Measurements from ENCODE around the gene ANKRD12. TPM values are rescaled to one million over a fixed set of nuclear protein-coding genes. Genes with fewer than 3 reads are reported as not detected.

The ANKRD12 gene
- total RNA-seq, 2 experiments from 2014 or later: 57.5 to 96.0 TPM

- ATAC-seq (no peak), DNase-seq (no peak)
- Mint-ChIP-seq H3K27ac (no peak overlapping the region), H3K4me3 (no peak overlapping the region), H3K36me3 (ENCODE audit: low read depth) (no peaks in the 10 kb centered on the region), H3K9me3 (ENCODE audit: low read depth) (peaks cover 4% of the 10 kb centered on the region), H3K4me1 (no peaks in the 10 kb centered on the region), H3K27me3 (peaks cover 12% of the 10 kb centered on the region)
- ChIA-PET POLR2A (no interaction called here), CTCF (no interaction called here)
- intact Hi-C loops (cut with DNase I, micrococcal nuclease): no loop called here
These were observed 189.1 kb downstream of the ANKRD12 start for GRCh38 chr18:9325716-9326115.

- H3K4me1 Mint-ChIP-seq: peaks cover under 1% of the 10 kb centered on the region
- no peak overlapping the region for H3K27ac Mint-ChIP-seq
- ChIA-PET CTCF (no interaction called here), POLR2A (no interaction called here)
- ATAC-seq (no peak), DNase-seq (no peak)
- H3K27me3 Mint-ChIP-seq: peaks cover under 1% of the 10 kb centered on the region
- H3K36me3 Mint-ChIP-seq (ENCODE audit: low read depth): no peaks in the 10 kb centered on the region
- no peak overlapping the region for H3K4me3 Mint-ChIP-seq
- H3K9me3 Mint-ChIP-seq (ENCODE audit: low read depth): peaks cover 4% of the 10 kb centered on the region
- intact Hi-C loops (cut with DNase I, micrococcal nuclease): no loop called here
These were observed 192.2 kb downstream of the ANKRD12 start for GRCh38 chr18:9328776-9329175.

GRCh38 chr18:9329471-9329870 is 192.9 kb downstream of the ANKRD12 start:
- H3K9me3 Mint-ChIP-seq (ENCODE audit: low read depth): peaks cover 4% of the 10 kb centered on the region

GRCh38 chr18:9330419-9330818 is 193.8 kb downstream of the ANKRD12 start:
- no peak overlapping the region for H3K27ac Mint-ChIP-seq
- peaks cover 6% of the 10 kb centered on the region for H3K4me1 Mint-ChIP-seq
- H3K27me3 Mint-ChIP-seq: peaks cover 3% of the 10 kb centered on the region

More at GRCh38 chr18:9329471-9329870, 192.9 kb downstream of the ANKRD12 start:
- no peak for ATAC-seq
- ChIA-PET POLR2A (no interaction called here), CTCF (interaction anchor here (1.1 kb wide), 1 partner anchor 187 kb away, joined by 3 read pairs; no protein-coding TSS in a partner anchor)
- Mint-ChIP-seq H3K27ac (no peak overlapping the region), H3K4me3 (no peak overlapping the region), H3K36me3 (ENCODE audit: low read depth) (no peaks in the 10 kb centered on the region), H3K4me1 (peaks cover 3% of the 10 kb centered on the region), H3K27me3 (peaks cover 3% of the 10 kb centered on the region)
- DNase-seq: no peak
- intact Hi-C loops (cut with DNase I, micrococcal nuclease): no loop called here

GRCh38 chr18:9333441-9334328 is 197.1 kb downstream of the ANKRD12 start:
- peak; percentile 47 for DNase-seq
- Mint-ChIP-seq H3K4me3 (peak overlapping the region; percentile 82), H3K27me3 (peaks cover 3% of the 10 kb centered on the region), H3K27ac (peak overlapping the region; percentile 67), H3K9me3 (ENCODE audit: low read depth) (peaks cover under 1% of the 10 kb centered on the region), H3K4me1 (peaks cover 22% of the 10 kb centered on the region), H3K36me3 (ENCODE audit: low read depth) (peaks cover 5% of the 10 kb centered on the region)
- ATAC-seq: peak; percentile 52
- ChIA-PET CTCF (interaction anchor here (0.6 to 1.1 kb wide), 3 partner anchors 20 to 186 kb away, joined by 3 to 4 read pairs (median 4); no protein-coding TSS in a partner anchor), POLR2A (interaction anchor here (0.6 to 1.2 kb wide), 3 partner anchors 70 to 580 kb away, joined by 3 to 9 read pairs (median 4); partner anchors contain the start of gene VAPA)
- intact Hi-C loops (cut with DNase I, micrococcal nuclease): loop anchor here (1.0 to 10.0 kb wide), 16 partner anchors 71 to 725 kb away; partner anchors contain the start of genes MTCL1 (in 2 of the 2), PPP4R1 (in 2 of the 2), RALBP1 (in 2 of the 2) and NDUFV2 (in 1 of the 2)

More at GRCh38 chr18:9330419-9330818, 193.8 kb downstream of the ANKRD12 start:
- intact Hi-C loops (cut with DNase I, micrococcal nuclease): loop anchor here (5.0 to 10.0 kb wide), 4 partner anchors 258 to 626 kb away; partner anchors contain the start of genes MTCL1 (in 1 of the 2), PPP4R1 (in 1 of the 2) and RAB31 (in 1 of the 2)
- DNase-seq (no peak), ATAC-seq (no peak)
- Mint-ChIP-seq H3K9me3 (ENCODE audit: low read depth) (peaks cover 4% of the 10 kb centered on the region), H3K36me3 (ENCODE audit: low read depth) (no peaks in the 10 kb centered on the region), H3K4me3 (no peak overlapping the region)
- ChIA-PET CTCF (interaction anchor here (1.1 kb wide), 1 partner anchor 186 kb away, joined by 3 read pairs; no protein-coding TSS in a partner anchor), POLR2A (interaction anchor here (0.6 kb wide), 1 partner anchor 234 kb away, joined by 4 read pairs; no protein-coding TSS in a partner anchor)

GRCh38 chr18:9334329-9334972 is 197.9 kb downstream of the ANKRD12 start, which contains the start of gene TWSG1:
TSS of gene TWSG1 (plus strand) at chr18:9334773. CDS start at chr18:9337230, 2,457 bp downstream.
- H3K9me3 Mint-ChIP-seq (ENCODE audit: low read depth): no peaks in the 10 kb centered on the region
- DNase-seq (peak; percentile 95), ATAC-seq (peak; percentile 86)
- H3K4me3 Mint-ChIP-seq: peak within 1 kb of the TSS; percentile 82
- peak within 1 kb of the TSS; percentile 67 for H3K27ac Mint-ChIP-seq
- POLR2A ChIA-PET: interaction anchor here (1.2 kb wide), 1 partner anchor 579 kb away, joined by 4 read pairs; the partner anchor contains the start of gene VAPA
- H3K27me3 Mint-ChIP-seq: peaks cover 3% of the 10 kb centered on the region
- CTCF ChIA-PET: interaction anchor here (0.7 to 1.0 kb wide), 3 partner anchors 13 to 187 kb away, joined by 3 to 4 read pairs (median 3); no protein-coding TSS in a partner anchor
- H3K4me1 Mint-ChIP-seq: peaks cover 22% of the 10 kb centered on the region
- peaks cover 5% of the 10 kb centered on the region for H3K36me3 Mint-ChIP-seq (ENCODE audit: low read depth)
- intact Hi-C loops (cut with DNase I, micrococcal nuclease): loop anchor here (1.0 to 10.0 kb wide), 16 partner anchors 70 to 726 kb away; partner anchors contain the start of genes MTCL1 (in 2 of the 2), PPP4R1 (in 2 of the 2), RALBP1 (in 2 of the 2) and NDUFV2 (in 1 of the 2)

- ChIA-PET CTCF (interaction anchor here (0.7 to 1.5 kb wide), 3 partner anchors 12 to 183 kb away, joined by 3 read pairs; no protein-coding TSS in a partner anchor), POLR2A (interaction anchor here (1.2 kb wide), 1 partner anchor 578 kb away, joined by 4 read pairs; the partner anchor contains the start of gene VAPA)
- Mint-ChIP-seq H3K4me1 (peaks cover 22% of the 10 kb centered on the region), H3K27me3 (peaks cover 3% of the 10 kb centered on the region), H3K9me3 (ENCODE audit: low read depth) (no peaks in the 10 kb centered on the region), H3K36me3 (ENCODE audit: low read depth) (peaks cover 5% of the 10 kb centered on the region), H3K4me3 (peak overlapping the region; percentile 82), H3K27ac (peak overlapping the region; percentile 58)
- peak; percentile 53 for ATAC-seq
- intact Hi-C loops (cut with DNase I, micrococcal nuclease): loop anchor here (1.0 to 10.0 kb wide), 18 partner anchors 70 to 726 kb away; partner anchors contain the start of genes MTCL1 (in 2 of the 2), PPP4R1 (in 2 of the 2), RALBP1 (in 2 of the 2) and ANKRD12 (in 1 of the 2)
- DNase-seq: peak; percentile 61
These were observed 198.6 kb downstream of the ANKRD12 start for GRCh38 chr18:9334973-9335696.

Other genes with a start within 250 kb of the ANKRD12 start
- gene NDUFV2, start 34.1 kb upstream of the ANKRD12 start, total RNA-seq: 100 to 1,000 TPM; 331 to 372 TPM
- 1 to 10 TPM; 7.9 to 8.8 TPM for gene TWSG1, start 198.0 kb downstream of the ANKRD12 start, total RNA-seq